ENCODE data around the gene KAZN.

KAZN gene

GRCh38 chr1:14706631-14707030 is 108.1 kb downstream of the KAZN start:
- FAIRE-seq (no peak), DNase-seq (ENCODE audit: low spot score) (no peak)

DNA sequence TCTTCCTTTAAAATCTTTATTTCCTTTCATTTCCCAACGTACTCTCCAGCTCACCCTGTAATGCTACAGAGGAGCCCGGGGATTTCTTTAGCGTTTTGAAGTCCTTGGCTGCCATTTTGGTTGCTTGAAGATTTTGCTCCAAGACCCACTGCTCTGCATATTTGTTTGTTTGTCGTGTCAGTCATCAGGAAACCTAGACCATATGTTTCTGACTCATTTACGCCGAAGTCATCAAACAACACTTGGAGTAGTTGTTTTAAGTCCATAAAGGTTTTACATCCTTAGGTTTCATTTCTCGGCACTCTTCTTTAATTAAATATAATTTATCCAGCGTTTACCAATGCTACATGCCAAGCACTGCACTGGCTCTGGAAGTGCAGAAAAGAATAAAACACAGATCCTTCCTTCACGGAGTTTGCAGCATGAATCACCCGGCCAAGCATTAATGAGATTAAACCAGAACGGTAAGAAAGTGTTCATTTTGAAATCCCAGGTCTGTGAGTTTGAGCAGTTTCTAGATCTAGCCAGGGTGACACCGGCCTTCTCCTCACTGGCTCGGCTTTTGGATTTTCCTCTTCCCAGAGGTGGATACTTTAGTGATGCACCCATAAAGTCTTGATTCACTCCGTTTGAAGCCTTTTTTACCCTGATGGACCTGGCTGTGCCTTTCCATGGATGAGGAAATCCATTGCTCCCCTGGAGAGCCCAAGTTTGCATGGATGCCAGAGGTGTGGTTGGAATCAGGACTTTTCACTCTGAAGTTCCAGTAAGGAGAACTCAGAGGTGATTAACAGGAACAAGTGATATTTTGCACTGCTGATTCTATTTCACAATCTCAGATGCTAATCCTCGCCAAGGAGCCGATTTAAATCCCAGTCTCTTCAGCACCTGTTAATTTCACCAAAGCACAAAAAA is 109.3 kb downstream of the KAZN start:
- DNase-seq (ENCODE audit: low spot score) = no peak

GRCh38 chr1:14710331-14710730 is 111.8 kb downstream of the KAZN start:
- DNase-seq (ENCODE audit: low spot score) = no peak
- FAIRE-seq = no peak

More for the DNA sequence above, 109.3 kb downstream of the KAZN start:
- FAIRE-seq = no peak

DNA sequence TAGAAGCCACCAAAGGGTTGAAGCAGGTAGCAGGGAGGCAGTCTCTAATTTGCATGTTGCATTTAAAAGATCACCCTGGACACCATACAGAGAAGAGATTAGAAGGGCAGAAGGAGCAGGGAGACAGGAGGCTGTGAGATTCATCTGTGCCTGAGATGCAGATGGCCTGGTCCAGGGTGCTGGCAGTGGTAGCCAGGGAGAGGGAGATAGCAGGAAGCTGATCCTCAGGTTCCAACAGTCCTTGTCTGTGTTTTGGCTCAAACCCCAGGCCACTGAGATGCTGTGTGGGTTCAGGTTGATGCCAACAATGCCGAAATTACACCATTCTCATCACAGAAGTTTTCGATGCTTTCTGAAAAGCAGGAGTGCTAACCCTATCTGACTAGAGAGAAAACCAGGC is 113.7 kb downstream of the KAZN start:
- FAIRE-seq = no peak
- no peak for DNase-seq (ENCODE audit: low spot score)

DNA sequence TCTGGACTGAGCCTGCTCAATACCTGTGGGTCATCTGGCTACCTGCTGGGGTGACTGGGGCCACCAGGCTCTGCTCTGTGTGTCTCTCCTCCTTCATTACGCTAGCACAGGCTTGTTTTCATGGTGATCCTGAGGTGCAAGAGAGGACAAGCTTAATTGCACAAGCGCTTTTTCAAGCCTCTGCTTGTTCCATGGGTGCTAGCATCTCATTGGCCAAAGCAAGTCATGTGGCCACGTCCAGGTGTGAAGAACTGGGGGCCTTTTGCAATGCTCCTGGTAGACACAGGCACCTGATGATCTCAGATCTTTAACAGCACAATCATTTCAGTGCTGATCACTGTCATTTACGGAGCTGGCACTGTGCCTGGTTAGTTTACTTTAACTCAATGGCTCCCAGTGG is 114.6 kb downstream of the KAZN start:
- FAIRE-seq (no peak), DNase-seq (ENCODE audit: low spot score) (no peak)

- FAIRE-seq = no peak
- DNase-seq (ENCODE audit: low spot score) = no peak
Observed at GRCh38 chr1:14715266-14715665, 116.8 kb downstream of the KAZN start.

DNA sequence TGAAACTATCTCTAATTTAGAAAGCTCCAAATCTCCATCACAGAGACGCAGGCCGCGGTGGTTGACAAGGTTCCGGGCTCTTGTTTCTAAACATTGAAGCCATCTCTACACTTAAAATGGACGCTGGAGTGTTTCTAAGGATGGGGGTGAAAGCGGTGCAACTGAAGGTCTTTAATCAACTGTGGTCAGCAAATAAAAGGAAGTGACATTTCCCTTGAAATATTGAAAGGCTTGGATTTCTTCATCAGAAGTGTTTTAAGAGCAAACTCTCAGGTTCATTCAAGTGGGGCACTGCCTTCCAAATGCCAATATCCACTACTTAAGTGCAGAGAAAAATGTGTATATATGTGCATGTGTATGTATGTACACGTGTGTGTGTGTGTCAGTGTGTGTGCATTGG is 117.3 kb downstream of the KAZN start:
- DNase-seq (ENCODE audit: low spot score) = no peak
- FAIRE-seq = no peak

- DNase-seq (ENCODE audit: low spot score) (no peak), FAIRE-seq (no peak)
Observed at GRCh38 chr1:14716474-14716873, 118.0 kb downstream of the KAZN start.

GRCh38 chr1:14718476-14718875 is 120.0 kb downstream of the KAZN start:
- DNase-seq (ENCODE audit: low spot score) = no peak
- no peak for FAIRE-seq

DNA sequence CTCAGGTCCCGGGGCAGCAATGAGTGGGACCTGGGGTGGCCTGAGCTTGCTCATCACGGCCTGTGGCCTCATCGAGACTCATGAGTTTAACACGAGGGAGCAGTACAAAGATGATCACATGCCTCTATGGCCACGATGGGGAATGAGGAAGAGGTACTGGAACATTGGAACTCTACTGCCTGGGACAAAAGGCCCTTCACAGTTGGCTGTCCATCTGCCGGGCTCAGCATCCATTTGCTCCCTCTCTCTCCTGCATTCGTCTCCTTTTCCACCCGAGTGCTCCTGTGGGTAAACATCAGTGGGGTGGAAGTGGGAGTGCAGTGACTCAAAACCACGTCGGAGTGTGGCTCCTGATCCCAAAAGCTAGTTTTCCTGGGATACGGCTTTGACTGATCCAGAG is 124.9 kb downstream of the KAZN start:
- no peak for DNase-seq (ENCODE audit: low spot score)

DNA sequence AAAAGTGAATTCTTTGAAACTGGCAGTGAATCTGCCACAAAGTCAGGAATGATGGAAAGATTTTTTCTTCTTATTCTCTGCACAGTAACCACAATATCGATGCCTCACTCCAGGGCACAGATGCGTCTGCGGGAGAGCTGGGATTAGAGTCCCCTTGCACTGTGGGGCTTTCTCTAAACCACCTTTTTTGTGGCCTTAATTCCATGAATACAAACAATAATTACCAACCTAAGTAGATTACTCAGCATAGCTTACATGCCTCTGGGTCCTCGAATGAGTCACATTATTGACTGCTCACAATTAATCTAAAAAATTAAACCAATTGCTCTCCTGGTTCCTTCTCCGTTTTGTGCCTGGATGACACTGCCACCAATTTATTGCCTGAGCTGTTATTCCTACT is 125.8 kb downstream of the KAZN start:
- DNase-seq (ENCODE audit: low spot score) (peak; percentile 40), FAIRE-seq (no peak)

More for the DNA sequence above, 124.9 kb downstream of the KAZN start:
- no peak for FAIRE-seq

- peak; percentile 23 for DNase-seq (ENCODE audit: low spot score)
- no peak for FAIRE-seq
Observed at GRCh38 chr1:14724678-14725077, 126.2 kb downstream of the KAZN start.

- DNase-seq (ENCODE audit: low spot score) (no peak), FAIRE-seq (no peak)
Observed at GRCh38 chr1:14725238-14725637, 126.8 kb downstream of the KAZN start.

DNA sequence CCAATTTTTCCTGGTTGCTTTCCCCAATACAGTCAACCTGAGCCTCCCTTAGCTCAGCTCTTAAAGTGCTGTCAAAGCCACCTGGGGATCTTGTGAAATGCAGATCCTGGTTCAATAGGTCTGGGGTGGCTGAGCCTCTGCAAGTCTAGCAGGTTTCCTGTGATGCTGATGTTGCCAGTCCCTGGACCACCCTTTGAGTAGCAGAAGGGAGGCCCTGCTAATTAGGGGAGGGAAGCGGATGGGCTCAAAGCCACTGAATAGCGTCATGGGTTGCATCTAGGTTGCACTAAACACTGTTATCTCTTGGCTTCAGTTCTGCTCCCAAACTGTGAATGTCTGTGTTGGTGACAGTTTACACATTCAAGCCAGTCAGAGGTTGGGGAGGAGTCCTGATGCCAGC is 127.2 kb downstream of the KAZN start:
- FAIRE-seq = no peak
- DNase-seq (ENCODE audit: low spot score) = no peak

- FAIRE-seq (no peak), DNase-seq (ENCODE audit: low spot score) (no peak)
Observed at GRCh38 chr1:14726606-14727005, 128.1 kb downstream of the KAZN start.

DNA sequence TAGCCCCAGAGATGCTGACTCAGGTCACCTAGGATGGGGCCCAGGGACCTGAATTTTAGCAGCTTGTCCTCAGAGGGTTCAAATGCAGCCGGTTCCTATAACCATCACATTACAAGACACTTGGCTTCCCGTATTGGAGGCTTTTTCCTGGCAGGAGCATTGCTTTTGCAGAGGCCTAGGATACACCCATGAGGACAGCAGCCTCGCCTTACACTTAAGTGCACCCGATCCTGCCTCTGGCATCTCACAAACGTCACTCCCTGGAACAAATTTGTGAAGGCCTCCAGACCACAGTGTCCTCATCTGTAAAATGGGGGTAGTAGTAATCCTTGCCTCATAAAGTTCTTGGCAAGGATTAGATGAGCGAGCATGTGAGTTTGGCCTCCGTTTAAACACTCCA is 130.0 kb downstream of the KAZN start:
- DNase-seq (ENCODE audit: low spot score) (no peak), FAIRE-seq (no peak)

GRCh38 chr1:14732728-14733047 is 134.2 kb downstream of the KAZN start:
- no peak for DNase-seq (ENCODE audit: low spot score)
- no peak for FAIRE-seq

DNA sequence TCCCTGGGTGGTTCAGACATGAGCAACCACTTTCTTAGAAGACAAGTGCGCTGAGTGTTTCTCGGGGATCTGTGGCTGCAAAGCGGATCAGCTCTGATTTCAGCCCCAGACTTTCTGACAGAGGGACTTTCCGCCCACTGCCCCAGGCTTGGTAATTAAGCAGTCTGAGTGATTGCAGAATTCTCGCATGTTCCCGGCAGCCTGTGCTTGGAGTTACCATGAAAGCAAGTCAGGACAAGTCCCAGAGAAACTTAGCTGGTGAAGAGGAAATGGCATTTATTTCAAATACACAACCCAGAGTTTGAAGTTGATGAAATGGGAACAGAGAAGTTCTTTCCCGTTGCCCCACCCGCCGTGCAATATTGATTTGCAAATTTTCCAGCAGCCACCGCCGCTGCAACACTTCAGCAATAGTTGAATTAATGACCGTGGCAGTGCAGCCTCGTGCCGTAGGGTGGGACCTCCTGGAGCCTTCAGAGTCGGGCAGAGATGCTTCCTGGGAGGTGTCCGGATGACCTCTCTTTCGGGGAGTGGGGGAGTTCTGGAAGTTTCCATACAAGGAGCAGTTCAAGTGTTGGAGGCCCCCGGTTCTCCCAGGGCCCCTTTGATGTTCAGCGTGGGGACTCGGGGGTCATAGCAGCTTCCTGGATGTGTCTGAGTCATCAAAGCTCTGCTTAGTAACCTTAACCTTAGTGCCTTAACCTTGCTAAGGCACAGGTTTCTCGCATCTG is 134.7 kb downstream of the KAZN start:
- no peak for DNase-seq (ENCODE audit: low spot score)
- FAIRE-seq = no peak

- FAIRE-seq = no peak
- no peak for DNase-seq (ENCODE audit: low spot score)
Observed at GRCh38 chr1:14733779-14734140, 135.3 kb downstream of the KAZN start.

DNA sequence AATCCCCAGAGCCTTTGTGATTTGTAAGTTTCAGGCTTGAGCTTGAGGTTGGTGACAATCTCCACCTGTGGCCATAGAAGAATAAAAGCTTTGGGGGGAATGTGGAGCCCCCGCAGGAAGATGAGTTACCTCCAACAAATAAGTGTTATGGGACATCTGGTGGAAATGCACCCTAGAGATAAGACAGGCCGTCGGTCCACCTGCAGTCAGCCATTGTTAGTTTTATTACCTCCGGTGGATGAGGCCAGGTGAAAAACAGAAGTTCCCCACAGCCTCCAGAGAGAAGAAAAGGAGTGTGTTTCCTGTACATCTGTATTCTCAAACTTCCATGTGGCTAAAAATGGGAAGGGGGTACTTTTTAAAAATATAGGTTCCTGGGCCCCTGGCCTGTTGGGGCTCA is 137.4 kb downstream of the KAZN start:
- no peak for DNase-seq (ENCODE audit: low spot score)
- no peak for FAIRE-seq

GRCh38 chr1:14737561-14738094 is 139.1 kb downstream of the KAZN start:
- FAIRE-seq (no peak), DNase-seq (ENCODE audit: low spot score) (no peak)

DNA sequence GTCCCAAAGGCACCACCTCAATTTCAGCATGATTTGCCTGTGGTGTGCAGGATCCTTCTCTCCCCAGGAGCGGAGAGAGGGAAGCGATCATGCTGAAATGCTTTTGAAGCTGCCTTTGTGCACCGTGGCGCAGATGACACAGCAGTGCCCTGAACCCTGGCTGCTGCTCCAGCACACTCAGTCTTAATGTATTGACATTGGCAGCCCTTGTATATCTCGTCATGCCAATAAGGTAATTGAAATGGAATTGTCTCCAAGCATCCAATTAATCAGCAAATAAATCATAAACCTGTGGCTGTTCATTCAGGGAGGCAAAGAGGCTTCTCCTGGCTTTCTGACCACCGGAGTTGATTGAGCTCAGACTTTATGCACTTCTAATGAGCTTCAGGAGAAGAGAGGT is 139.8 kb downstream of the KAZN start:
- no peak for FAIRE-seq
- no peak for DNase-seq (ENCODE audit: low spot score)

- FAIRE-seq (no peak), DNase-seq (ENCODE audit: low spot score) (no peak)
Observed at GRCh38 chr1:14738647-14739046, 140.2 kb downstream of the KAZN start.

Measured in urothelium cell line (cell line).